H1 (cell line): ENCODE data around the gene TVP23A. TPM values are rescaled to one million over a fixed set of nuclear protein-coding genes. Genes with fewer than 3 reads are reported as not detected.

ENCODE experiments used
- BCL11A ChIP-seq, 2 experiments: IDR thresholded peaks; one replicate each; pipeline ENCODE4 v1.6.1; 2011; ENCODE audit warnings: low read depth in 2 of 2, low read length in 2 of 2, mild to moderate bottlenecking in 2 of 2
- CHD7 ChIP-seq: fragments of 300-600 bp; sonication (generic); IDR thresholded peaks from 2 replicates; pipeline ENCODE4 v1.7.1; 2012; ENCODE audit warnings: low read length, moderate library complexity, mild to moderate bottlenecking, inconsistent platforms; ENCODE audit not compliant: insufficient replicate concordance
- EZH2 ChIP-seq: fragments of 200-600 bp; sonication (generic); IDR thresholded peaks from 2 replicates; pipeline ENCODE4 v1.7.1; 2012; ENCODE audit warnings: low read depth, mild to moderate bottlenecking, moderate library complexity, low read length, inconsistent platforms; ENCODE audit not compliant: severe bottlenecking
- SIN3A ChIP-seq, 2 experiments: IDR thresholded peaks in 1 of 2; conservative IDR thresholded peaks in 1 of 2; 2 replicates each; pipeline ENCODE4 v1.6.1; 2011 to 2012; ENCODE audit warnings: low read length in 2 of 2, improper control_type of control experiment in 1 of 2, low read depth in 1 of 2, mild to moderate bottlenecking in 1 of 2
- TAF1 ChIP-seq: IDR thresholded peaks from 2 replicates; pipeline ENCODE4 v1.6.1; 2011; ENCODE audit warnings: mild to moderate bottlenecking, low read depth, low read length
- USF2 ChIP-seq: IDR thresholded peaks from 2 replicates; pipeline ENCODE4 v1.6.1; 2011; ENCODE audit warnings: low read length, improper control_type of control experiment
- polyA plus RNA-seq, 7 experiments: library from polyadenylated mRNA; depleted of rRNA in 3 of 7; stranded (reverse) in 5 of 7; unstranded in 2 of 7; fragments of >200 nt in 5 of 7; fragments of 200-250 nt in 2 of 7; gene quantifications; 1 replicate in 5 of 7; 2 replicates in 1 of 7; 4 replicates in 1 of 7; pipeline versions ENCODE4 v1.2.1 to v1.2.3, GENCODE V29; 2011 to 2013; ENCODE audit warnings: missing spikeins in 2 of 7, mixed read lengths in 2 of 7
- total RNA-seq: library from RNA; stranded (reverse); fragmentation: NEBNext Ultra II Directional; extraction: Animal tissue kit (Norgen Biotek cat#: 25700); gene quantifications from 2 replicates; pipeline ENCODE4 v1.2.1, GENCODE V29; 2021

Gene TVP23A
- total and polyA plus RNA-seq, 2 of the 8 experiments (the other 6 are each of a cell fraction or from before 2014, with no cell fraction given) = 2.2 to 3.1 TPM

- no peak for TF ChIP-seq SIN3A (conservative IDR thresholded peaks at IDR 0.05 in 1 of 2, IDR thresholded peaks at IDR 0.05 in 1 of 2; ENCODE audit: low read depth in 1 of 2, low read length in 2 of 2)
- TF ChIP-seq BCL11A (IDR thresholded peaks at IDR 0.05; ENCODE audit: low read depth in 2 of 2, low read length in 2 of 2) = no peak
- no peak for TF ChIP-seq USF2
- no peak for TF ChIP-seq EZH2
- no peak for TF ChIP-seq CHD7
- TF ChIP-seq TAF1 = no peak
- TF ChIP-seq, all 59 proteins: peak for 0
These were observed 10.4 kb downstream of the TVP23A start (continued) for GRCh38 chr16:10808218-10808617.
